ENCODE results near the gene KLLN.
A peak's percentile ranks its signal among the peaks of the same experiment; 100 is the strongest.

Gene KLLN

DNA sequence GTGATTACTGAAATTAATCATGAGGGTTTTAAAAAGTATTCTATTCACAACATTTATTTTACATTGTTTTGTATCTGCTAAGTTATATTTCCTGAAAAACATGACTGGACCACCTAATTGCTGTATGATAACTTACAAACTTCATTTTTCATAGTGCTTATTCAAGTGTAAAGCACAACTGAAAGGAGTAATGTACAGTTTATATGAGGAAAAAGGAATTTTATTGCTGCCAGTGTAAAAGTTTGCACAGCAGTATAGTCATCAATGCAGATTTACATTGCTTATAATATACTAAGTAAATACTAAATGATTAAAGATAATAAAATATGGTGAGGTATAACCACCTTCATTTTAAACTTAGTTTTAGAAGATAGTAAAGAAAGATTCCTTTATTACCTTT, 4.1 kb upstream of the KLLN start:
- no peaks in the 10 kb centered on the region for H3F3A ChIP-seq (ENCODE audit: insufficient read depth, low read length)
- no peaks in the 10 kb centered on the region for H4K20me1 ChIP-seq (ENCODE audit: insufficient read depth, low read length)
- peak overlapping the region; percentile 82 for H3K4me2 ChIP-seq (ENCODE audit: low read length)
- H3K27ac ChIP-seq (ENCODE audit: low read depth, low read length, poor library complexity, severe bottlenecking), result no peak overlapping the region
- no peaks in the 10 kb centered on the region for H3K9me2 ChIP-seq (ENCODE audit: low read depth, low read length)
- H3K4me3 ChIP-seq (ENCODE audit: low read depth, low read length, poor library complexity, severe bottlenecking), result peak overlapping the region; percentile 99
- H3K79me2 ChIP-seq (ENCODE audit: insufficient read depth, low read length), result peaks cover 87% of the 10 kb centered on the region
- H3K36me3 ChIP-seq (ENCODE audit: insufficient read depth, low read length), result peaks cover 65% of the 10 kb centered on the region
- TF ChIP-seq, protein P1, sequence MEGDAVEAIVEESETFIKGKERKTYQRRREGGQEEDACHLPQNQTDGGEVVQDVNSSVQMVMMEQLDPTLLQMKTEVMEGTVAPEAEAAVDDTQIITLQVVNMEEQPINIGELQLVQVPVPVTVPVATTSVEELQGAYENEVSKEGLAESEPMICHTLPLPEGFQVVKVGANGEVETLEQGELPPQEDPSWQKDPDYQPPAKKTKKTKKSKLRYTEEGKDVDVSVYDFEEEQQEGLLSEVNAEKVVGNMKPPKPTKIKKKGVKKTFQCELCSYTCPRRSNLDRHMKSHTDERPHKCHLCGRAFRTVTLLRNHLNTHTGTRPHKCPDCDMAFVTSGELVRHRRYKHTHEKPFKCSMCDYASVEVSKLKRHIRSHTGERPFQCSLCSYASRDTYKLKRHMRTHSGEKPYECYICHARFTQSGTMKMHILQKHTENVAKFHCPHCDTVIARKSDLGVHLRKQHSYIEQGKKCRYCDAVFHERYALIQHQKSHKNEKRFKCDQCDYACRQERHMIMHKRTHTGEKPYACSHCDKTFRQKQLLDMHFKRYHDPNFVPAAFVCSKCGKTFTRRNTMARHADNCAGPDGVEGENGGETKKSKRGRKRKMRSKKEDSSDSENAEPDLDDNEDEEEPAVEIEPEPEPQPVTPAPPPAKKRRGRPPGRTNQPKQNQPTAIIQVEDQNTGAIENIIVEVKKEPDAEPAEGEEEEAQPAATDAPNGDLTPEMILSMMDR (IDR thresholded peaks at IDR 0.05; ENCODE audit: low read length), result no peak
- no peak for TF ChIP-seq EZH2 (IDR thresholded peaks at IDR 0.05; ENCODE audit: borderline replicate concordance, low read length)
- no peak overlapping the region for H2AFZ ChIP-seq (ENCODE audit: low read length)
- H3K9me3 ChIP-seq (ENCODE audit: low read length), result no peaks in the 10 kb centered on the region
- H3K27me3 ChIP-seq (ENCODE audit: insufficient read depth, low read length), result no peaks in the 10 kb centered on the region
- peak overlapping the region; percentile 100 for H3K9ac ChIP-seq (ENCODE audit: low read length)
- peaks cover 31% of the 10 kb centered on the region for H3K4me1 ChIP-seq (ENCODE audit: insufficient read depth, low read length, severe bottlenecking)

DNA sequence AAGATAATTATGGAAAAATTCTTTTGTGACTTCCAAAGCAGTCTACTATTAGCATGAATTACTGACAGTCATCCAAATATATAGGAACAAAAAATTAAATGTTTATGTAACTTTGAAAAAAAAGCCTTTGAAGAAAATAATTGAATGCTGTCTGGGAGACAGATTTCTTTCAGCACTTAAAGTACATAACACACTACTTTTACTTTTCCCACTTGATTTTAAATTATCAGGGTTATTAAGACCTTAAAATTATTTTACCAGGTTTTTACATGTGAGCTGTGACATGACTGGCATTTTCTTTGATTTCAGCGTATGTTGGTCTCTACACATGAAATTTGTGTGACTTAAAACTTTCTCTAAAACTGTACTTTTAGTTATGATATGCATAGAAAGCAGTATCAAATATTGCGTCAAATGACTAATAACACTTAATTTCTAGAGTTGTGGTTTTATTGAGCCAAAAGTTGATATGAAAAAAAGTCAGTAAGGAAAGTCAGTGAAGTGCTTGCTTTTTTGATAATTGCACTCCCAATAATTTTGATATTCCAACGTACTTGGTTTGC, 3.2 kb upstream of the KLLN start:
- Histone ChIP-seq H3K9ac (ENCODE audit: low read length) (peak overlapping the region; percentile 100), H3K27me3 (ENCODE audit: insufficient read depth, low read length) (no peaks in the 10 kb centered on the region), H3K4me2 (ENCODE audit: low read length) (peak overlapping the region; percentile 82), H3K79me2 (ENCODE audit: insufficient read depth, low read length) (peaks cover 78% of the 10 kb centered on the region), H3F3A (ENCODE audit: insufficient read depth, low read length) (no peaks in the 10 kb centered on the region), H3K36me3 (ENCODE audit: insufficient read depth, low read length) (peaks cover 59% of the 10 kb centered on the region), H3K4me1 (ENCODE audit: insufficient read depth, low read length, severe bottlenecking) (peaks cover 35% of the 10 kb centered on the region), H3K4me3 (ENCODE audit: low read depth, low read length, poor library complexity, severe bottlenecking) (peak overlapping the region; percentile 99), H4K20me1 (ENCODE audit: insufficient read depth, low read length) (no peaks in the 10 kb centered on the region), H3K9me3 (ENCODE audit: low read length) (no peaks in the 10 kb centered on the region), H3K9me2 (ENCODE audit: low read depth, low read length) (no peaks in the 10 kb centered on the region), H2AFZ (ENCODE audit: low read length) (no peak overlapping the region), H3K27ac (ENCODE audit: low read depth, low read length, poor library complexity, severe bottlenecking) (no peak overlapping the region)
- no peak for TF ChIP-seq EZH2 (IDR thresholded peaks at IDR 0.05; ENCODE audit: borderline replicate concordance, low read length)
- TF ChIP-seq, protein P1 (IDR thresholded peaks at IDR 0.05; ENCODE audit: low read length), result no peak

DNA sequence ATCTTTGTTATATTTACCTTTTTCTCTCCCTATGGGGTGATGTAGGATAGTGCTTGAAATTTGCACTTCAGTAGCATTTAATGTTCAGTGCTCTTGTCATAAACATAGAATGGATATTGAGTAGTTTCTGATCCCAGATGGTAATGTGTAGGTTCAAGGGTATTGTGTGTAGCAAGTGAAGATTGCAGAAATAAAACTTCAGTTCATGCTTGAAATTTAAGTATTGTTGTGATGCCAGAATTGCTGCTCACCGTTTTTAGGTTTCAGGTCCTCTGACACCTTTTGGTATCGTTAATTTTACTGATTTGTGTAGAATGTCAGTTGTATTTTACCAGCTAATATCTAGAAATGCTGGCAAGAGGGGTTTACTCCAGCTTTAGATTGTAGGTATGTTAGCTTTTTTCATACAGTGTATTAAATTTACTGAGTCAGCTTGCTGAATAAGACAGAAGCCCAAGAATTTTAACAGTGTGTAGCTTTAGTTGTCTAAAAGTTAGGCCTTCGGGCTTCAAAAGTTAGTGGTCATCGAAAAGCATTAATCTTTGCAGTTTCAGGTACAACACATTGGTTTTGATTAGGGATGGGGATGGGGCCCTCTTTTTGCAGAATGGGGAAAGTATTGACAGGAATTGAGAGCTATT, 2.0 kb upstream of the KLLN start:
- H3K79me2 ChIP-seq (ENCODE audit: insufficient read depth, low read length), result peaks cover 66% of the 10 kb centered on the region
- H3K27me3 ChIP-seq (ENCODE audit: insufficient read depth, low read length), result no peaks in the 10 kb centered on the region
- TF ChIP-seq, protein P1 (IDR thresholded peaks at IDR 0.05; ENCODE audit: low read length), result no peak
- H3F3A ChIP-seq (ENCODE audit: insufficient read depth, low read length), result no peaks in the 10 kb centered on the region
- peaks cover 48% of the 10 kb centered on the region for H3K36me3 ChIP-seq (ENCODE audit: insufficient read depth, low read length)
- H2AFZ ChIP-seq (ENCODE audit: low read length), result no peak overlapping the region
- peak overlapping the region; percentile 100 for H3K9ac ChIP-seq (ENCODE audit: low read length)
- H3K9me3 ChIP-seq (ENCODE audit: low read length), result no peaks in the 10 kb centered on the region
- peak overlapping the region; percentile 82 for H3K4me2 ChIP-seq (ENCODE audit: low read length)
- peaks cover 38% of the 10 kb centered on the region for H3K4me1 ChIP-seq (ENCODE audit: insufficient read depth, low read length, severe bottlenecking)
- peak overlapping the region; percentile 98 for H3K27ac ChIP-seq (ENCODE audit: low read depth, low read length, poor library complexity, severe bottlenecking)
- peak overlapping the region; percentile 99 for H3K4me3 ChIP-seq (ENCODE audit: low read depth, low read length, poor library complexity, severe bottlenecking)
- H3K9me2 ChIP-seq (ENCODE audit: low read depth, low read length), result no peaks in the 10 kb centered on the region
- no peaks in the 10 kb centered on the region for H4K20me1 ChIP-seq (ENCODE audit: insufficient read depth, low read length)

Measured in OCI-LY1 (cell line).